IPS DF 4.7 (cell line): ENCODE data around the gene GRM5.
"Not testable (repeated sequence)": the region's sequence is repeated elsewhere in the genome, so short reads cannot be mapped to it uniquely, and the experiment has no call there.

Source experiments
- DNase-seq: peaks from one replicate; pipeline ENCODE4 v3.0.0-alpha.2; 2013; ENCODE audit warnings: low spot score; ENCODE audit errors: extremely low read depth

GRM5 gene

GRCh38 chr11:88543902-88544655 lies 521.7 kb downstream of the GRM5 start:
- DNase-seq = peak; percentile 64

- DNase-seq = no peak
These were observed 524.8 kb downstream of the GRM5 start for GRCh38 chr11:88541006-88541405.

- DNase-seq = no peak
These were observed 527.7 kb downstream of the GRM5 start for GRCh38 chr11:88538098-88538497.

GRCh38 chr11:88537613-88538012 lies 528.2 kb downstream of the GRM5 start:
- DNase-seq = no peak

- no peak for DNase-seq
These were observed 529.0 kb downstream of the GRM5 start for GRCh38 chr11:88536616-88537265.

- no peak for DNase-seq
These were observed 529.8 kb downstream of the GRM5 start for GRCh38 chr11:88535916-88536547.

GRCh38 chr11:88535266-88535665 lies 530.5 kb downstream of the GRM5 start:
- no peak for DNase-seq

GRCh38 chr11:88534706-88535105 lies 531.1 kb downstream of the GRM5 start:
- DNase-seq = not testable (repeated sequence)

- DNase-seq = no peak
These were observed 531.6 kb downstream of the GRM5 start for GRCh38 chr11:88534185-88534584.

- DNase-seq = no peak
These were observed 532.8 kb downstream of the GRM5 start for GRCh38 chr11:88533001-88533400.

GRCh38 chr11:88531831-88532230 lies 534.0 kb downstream of the GRM5 start:
- DNase-seq = no peak

GRCh38 chr11:88529426-88529825 lies 536.4 kb downstream of the GRM5 start:
- DNase-seq = no peak

GRCh38 chr11:88523386-88524071 lies 542.3 kb downstream of the GRM5 start:
- no peak for DNase-seq

GRCh38 chr11:88522624-88523385 lies 543.0 kb downstream of the GRM5 start:
- no peak for DNase-seq

GRCh38 chr11:88521799-88522201 lies 544.0 kb downstream of the GRM5 start:
- DNase-seq = no peak

GRCh38 chr11:88521399-88521798 lies 544.4 kb downstream of the GRM5 start:
- DNase-seq = no peak

- no peak for DNase-seq
These were observed 545.4 kb downstream of the GRM5 start for GRCh38 chr11:88520391-88520790.

- no peak for DNase-seq
These were observed 550.8 kb downstream of the GRM5 start for GRCh38 chr11:88515002-88515401.

GRCh38 chr11:88511006-88511405 lies 554.8 kb downstream of the GRM5 start:
- DNase-seq = no peak

- no peak for DNase-seq
These were observed 556.8 kb downstream of the GRM5 start for GRCh38 chr11:88508759-88509581.
